GM12801 (cell line): Measurements from ENCODE around the gene OBSCN.

Experiments
- TF ChIP-seq, protein P1 (sequence below): IDR thresholded peaks from one replicate; pipeline ENCODE4 v1.5.1; 2011; ENCODE audit warnings: control low read depth; ENCODE audit not compliant: insufficient read length; ENCODE audit errors: extremely low read depth

The OBSCN gene

DNA sequence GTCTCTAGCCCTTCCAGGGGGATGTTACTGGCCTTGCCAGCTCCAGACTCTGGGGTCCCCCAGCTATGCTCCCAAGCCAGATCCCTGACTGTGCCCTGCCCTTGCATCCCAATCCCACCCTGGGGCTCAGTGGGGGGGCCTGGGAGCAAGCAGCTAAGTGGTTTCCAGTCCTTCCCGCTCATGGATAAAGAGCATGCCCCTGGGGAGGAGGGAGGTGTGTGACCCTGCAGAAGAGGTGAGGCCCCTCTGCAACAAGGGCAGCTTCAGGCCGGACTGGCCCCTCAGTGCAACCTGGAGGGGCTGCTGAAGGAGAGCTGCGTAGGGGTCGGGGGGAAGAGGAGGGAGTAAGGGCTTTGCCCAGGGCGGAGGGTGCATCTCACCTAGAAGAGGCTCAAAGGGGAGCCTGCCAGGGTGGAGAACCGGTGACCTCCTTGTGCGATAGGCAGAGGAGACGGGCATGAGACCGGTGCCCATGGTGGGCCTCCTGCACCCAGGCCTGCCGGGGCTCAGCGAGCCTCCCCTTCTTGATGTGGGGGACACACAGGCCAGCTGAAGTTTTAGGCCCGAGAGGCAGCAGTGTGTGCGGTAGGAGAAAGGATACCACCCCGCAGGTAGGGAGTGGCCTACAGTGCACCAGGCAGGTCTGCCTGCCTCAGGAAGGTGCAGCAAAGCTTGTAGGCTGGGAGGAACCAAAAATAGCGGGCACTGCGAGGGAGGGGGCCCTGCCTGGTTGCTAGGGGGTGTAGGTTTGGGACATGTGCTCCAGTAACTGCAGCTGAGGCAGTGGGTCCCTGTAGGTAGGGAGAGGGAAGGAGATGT is 3.1 kb downstream of the OBSCN start:
- TF ChIP-seq, protein P1, sequence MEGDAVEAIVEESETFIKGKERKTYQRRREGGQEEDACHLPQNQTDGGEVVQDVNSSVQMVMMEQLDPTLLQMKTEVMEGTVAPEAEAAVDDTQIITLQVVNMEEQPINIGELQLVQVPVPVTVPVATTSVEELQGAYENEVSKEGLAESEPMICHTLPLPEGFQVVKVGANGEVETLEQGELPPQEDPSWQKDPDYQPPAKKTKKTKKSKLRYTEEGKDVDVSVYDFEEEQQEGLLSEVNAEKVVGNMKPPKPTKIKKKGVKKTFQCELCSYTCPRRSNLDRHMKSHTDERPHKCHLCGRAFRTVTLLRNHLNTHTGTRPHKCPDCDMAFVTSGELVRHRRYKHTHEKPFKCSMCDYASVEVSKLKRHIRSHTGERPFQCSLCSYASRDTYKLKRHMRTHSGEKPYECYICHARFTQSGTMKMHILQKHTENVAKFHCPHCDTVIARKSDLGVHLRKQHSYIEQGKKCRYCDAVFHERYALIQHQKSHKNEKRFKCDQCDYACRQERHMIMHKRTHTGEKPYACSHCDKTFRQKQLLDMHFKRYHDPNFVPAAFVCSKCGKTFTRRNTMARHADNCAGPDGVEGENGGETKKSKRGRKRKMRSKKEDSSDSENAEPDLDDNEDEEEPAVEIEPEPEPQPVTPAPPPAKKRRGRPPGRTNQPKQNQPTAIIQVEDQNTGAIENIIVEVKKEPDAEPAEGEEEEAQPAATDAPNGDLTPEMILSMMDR: no peak

DNA sequence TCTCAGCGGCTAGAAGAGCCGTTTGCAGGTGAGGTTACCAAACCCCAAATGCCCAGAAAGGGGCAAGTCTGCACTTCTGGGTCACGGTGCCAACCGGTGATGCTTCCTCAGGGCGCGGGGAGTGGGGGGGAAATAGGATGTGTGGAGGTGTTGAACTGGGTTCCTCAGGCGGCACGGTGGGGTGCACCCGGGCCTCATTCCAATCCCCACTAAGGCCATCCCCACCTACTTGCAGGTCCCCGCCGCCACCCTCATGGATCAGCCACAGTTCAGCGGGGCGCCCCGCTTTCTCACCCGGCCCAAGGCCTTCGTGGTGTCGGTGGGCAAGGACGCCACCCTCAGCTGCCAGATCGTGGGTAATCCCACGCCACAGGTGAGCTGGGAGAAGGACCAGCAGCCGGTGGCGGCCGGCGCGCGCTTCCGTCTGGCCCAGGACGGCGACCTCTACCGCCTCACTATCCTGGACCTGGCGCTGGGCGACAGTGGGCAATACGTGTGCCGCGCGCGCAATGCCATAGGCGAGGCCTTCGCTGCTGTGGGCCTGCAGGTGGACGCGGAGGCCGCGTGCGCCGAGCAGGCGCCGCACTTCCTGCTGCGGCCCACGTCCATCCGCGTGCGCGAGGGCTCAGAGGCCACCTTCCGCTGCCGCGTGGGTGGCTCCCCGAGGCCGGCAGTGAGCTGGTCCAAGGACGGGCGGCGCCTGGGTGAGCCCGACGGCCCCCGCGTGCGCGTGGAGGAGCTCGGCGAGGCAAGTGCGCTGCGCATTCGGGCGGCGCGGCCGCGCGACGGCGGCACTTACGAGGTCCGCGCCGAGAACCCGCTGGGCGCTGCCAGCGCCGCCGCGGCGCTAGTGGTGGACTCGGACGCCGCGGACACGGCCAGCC is 3.9 kb downstream of the OBSCN start:
- TF ChIP-seq, protein P1: no peak

DNA sequence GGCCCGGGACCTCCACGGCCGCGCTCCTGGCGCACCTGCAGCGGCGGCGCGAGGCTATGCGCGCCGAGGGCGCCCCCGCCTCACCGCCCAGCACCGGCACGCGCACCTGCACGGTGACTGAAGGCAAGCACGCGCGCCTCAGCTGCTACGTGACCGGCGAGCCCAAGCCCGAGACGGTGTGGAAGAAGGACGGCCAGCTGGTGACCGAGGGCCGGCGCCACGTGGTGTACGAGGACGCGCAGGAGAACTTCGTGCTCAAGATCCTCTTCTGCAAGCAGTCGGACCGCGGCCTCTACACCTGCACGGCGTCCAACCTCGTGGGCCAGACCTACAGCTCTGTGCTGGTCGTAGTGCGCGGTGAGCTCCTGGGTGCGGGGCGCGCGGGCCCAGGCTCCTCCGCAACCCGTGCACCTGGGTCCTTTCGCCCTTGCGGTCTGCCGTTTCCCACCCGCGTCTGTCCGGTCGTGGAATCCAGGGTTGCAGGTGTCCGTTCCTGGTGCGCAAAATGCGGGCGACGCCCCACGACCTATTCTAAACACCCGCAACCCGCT is 4.6 kb downstream of the OBSCN start:
- TF ChIP-seq, protein P1: no peak

DNA sequence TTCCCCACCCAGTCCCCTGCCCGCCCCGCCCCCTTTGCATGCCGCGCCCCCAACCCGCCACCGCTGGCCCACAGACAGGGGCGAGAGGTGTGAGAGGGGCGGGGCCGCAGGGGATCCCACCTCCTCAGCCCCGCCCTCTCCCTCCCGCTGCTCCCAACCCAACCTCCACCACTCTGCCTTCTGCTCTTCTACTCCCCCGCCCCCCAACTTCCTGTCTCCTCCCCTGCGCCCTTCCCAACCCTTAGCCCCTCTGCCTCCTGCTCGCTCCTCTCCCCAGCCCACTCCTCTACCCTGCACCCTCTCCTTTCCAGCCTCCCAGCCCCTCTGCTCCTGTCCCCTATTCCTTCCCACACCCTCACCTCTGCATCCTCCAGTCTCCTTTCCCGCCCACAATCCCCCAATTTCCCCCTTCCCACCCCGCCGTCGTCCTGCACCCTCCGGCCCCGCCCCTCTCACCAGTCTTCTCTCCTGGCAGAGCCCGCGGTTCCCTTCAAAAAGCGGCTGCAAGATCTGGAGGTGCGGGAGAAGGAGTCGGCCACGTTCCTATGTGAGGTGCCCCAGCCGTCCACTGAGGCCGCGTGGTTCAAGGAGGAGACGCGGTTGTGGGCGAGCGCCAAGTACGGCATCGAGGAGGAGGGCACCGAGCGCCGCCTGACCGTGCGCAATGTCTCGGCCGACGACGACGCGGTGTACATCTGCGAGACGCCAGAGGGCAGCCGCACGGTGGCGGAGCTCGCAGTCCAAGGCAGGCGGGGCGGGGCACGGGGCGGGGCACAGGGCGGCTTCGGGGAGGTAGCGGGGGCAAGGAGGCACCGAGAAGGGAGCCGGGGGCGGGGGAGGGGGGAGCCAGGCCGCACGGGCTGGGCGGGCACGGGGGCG is 5.4 kb downstream of the OBSCN start:
- TF ChIP-seq, protein P1: no peak

DNA sequence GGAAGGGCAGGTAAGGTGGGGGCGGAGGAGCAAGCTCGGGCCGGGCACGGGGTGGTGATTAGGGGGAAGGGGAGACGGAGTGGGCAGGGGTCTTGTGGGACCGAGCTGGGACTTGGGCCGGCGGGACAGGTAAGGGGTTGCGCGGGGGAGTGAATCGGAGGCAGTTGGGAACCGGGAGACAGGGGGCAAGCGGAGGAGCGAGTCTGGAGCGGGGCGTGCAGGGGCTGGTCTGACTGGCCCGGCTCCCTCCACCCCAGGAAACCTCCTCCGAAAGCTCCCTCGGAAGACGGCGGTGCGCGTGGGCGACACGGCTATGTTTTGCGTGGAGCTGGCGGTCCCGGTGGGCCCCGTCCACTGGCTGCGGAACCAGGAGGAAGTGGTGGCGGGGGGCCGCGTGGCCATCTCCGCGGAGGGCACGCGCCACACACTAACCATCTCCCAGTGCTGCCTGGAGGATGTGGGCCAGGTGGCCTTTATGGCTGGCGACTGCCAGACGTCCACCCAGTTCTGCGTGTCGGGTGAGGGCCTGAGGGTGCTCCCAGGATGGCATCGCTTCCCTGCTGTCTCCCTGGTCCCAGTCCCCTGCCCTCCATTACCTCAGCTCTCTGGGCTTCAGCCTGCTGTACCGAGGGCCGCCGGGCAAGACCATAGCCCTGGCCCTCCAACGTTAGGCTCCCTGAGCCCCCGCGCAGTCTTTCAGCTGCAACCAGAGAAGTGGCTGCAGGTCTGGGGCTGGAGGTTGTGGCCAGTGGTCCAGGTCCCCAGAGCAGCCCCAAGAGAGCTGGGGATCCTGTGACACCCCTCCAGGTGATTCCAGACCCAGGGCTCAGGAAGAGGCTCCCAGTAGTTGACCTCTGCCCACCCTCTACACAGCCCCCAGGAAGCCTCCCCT is 6.3 kb downstream of the OBSCN start:
- TF ChIP-seq, protein P1: no peak

DNA sequence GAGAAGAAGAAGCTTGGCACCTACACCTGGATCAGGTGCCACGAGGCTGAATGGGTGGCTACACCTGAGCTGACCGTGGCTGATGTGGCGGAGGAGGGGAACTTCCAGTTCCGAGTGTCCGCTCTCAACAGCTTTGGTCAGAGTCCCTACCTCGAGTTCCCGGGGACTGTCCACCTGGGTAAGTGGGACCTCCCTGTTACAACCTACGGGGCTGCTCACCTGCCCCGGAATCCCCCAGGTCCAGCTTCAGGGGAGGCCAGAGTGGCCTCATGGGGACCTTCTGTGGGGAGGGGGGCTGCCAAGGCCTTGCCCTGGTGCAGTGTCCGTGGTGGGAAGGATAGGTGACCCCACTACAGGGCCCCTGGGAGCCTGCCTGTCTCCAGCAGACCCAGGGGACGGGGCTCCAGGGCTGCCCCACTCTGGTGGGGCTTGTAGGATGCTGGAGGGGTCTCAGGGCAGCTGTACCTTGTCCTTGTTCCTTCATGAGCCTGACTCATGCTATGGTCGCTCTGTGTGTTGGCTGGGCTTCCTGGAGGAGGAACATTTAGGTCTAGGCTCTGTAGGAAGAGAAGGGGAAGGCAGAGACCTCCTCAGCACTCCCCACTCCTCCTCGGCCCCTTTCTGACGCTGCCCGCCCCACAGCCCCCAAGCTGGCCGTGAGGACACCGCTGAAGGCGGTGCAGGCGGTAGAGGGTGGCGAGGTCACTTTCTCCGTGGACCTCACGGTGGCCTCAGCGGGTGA is 7.2 kb downstream of the OBSCN start:
- TF ChIP-seq, protein P1: no peak
